IPS-20b (cell line): ENCODE results near the gene ECHS1.

Source experiments
- H3K27ac ChIP-seq: one replicate; pipeline ENCODE4 v1.5.1; 2013; ENCODE audit warnings: low read length
- H3K27me3 ChIP-seq: 2 replicates; pipeline ENCODE4 v1.6.1; 2013; ENCODE audit warnings: mild to moderate bottlenecking, low read length, inconsistent platforms; ENCODE audit not compliant: insufficient read depth
- H3K36me3 ChIP-seq: 2 replicates; pipeline ENCODE4 v1.6.1; 2013; ENCODE audit warnings: low read depth, mild to moderate bottlenecking, inconsistent platforms, low read length, moderate library complexity; ENCODE audit not compliant: insufficient read depth
- H3K4me1 ChIP-seq: 2 replicates; pipeline ENCODE4 v1.6.1; 2013; ENCODE audit warnings: mild to moderate bottlenecking, control low read depth, inconsistent platforms, low read length, moderate library complexity; ENCODE audit not compliant: insufficient read depth
- H3K4me3 ChIP-seq: 2 replicates; pipeline ENCODE4 v1.5.1; 2013; ENCODE audit warnings: mild to moderate bottlenecking, low read length, inconsistent platforms
- H3K9ac ChIP-seq: 2 replicates; pipeline ENCODE4 v1.6.1; 2013; ENCODE audit warnings: low read depth, mild to moderate bottlenecking, inconsistent platforms, low read length, moderate library complexity
- H3K9me3 ChIP-seq: 2 replicates; pipeline ENCODE4 v1.6.1; 2013; ENCODE audit warnings: mild to moderate bottlenecking, low read depth, low read length, inconsistent platforms; ENCODE audit not compliant: insufficient read depth

The ECHS1 gene

GRCh38 chr10:133341983-133342382 lies 31.2 kb downstream of the ECHS1 start:
- H3K9me3 ChIP-seq, result no peaks in the 10 kb centered on the region
- H3K4me1 ChIP-seq, result no peaks in the 10 kb centered on the region
- peaks cover 26% of the 10 kb centered on the region for H3K27me3 ChIP-seq
- H3K27ac ChIP-seq, result no peak overlapping the region
- H3K36me3 ChIP-seq, result no peaks in the 10 kb centered on the region
- no peak overlapping the region for H3K4me3 ChIP-seq
- no peak overlapping the region for H3K9ac ChIP-seq

DNA sequence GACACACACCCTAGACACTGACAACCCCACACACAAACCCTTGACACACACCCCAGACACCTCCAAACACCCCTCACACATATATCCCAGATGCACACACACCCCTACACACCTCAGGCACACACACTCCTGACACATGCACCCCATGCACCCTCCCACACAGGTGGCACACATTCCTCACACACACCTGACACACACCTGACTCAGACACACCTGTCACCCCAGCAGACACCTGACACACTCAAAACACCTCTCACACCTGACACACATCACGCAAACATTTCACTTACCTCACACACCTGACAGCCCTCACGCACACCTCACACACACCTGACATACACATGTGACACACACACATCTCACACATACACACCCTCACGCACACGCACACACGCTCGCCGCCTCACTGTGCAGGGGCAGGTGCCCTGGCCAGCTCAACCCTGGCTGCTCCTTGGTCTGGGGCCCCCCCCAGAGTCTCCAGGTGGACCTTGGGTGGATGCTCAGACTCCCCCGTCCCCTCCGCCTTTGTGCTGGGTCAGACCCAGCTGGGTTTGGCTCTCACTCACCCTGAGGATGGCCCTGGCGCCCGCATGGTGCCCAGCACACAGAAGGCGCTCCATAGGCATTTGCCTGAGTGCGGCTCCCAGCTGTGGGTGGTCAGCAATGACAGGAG lies 33.3 kb downstream of the ECHS1 start:
- H3K36me3 ChIP-seq, result no peaks in the 10 kb centered on the region
- no peaks in the 10 kb centered on the region for H3K4me1 ChIP-seq
- peaks cover 48% of the 10 kb centered on the region for H3K27me3 ChIP-seq
- no peak overlapping the region for H3K27ac ChIP-seq
- no peak overlapping the region for H3K4me3 ChIP-seq
- no peak overlapping the region for H3K9ac ChIP-seq
- no peaks in the 10 kb centered on the region for H3K9me3 ChIP-seq

DNA sequence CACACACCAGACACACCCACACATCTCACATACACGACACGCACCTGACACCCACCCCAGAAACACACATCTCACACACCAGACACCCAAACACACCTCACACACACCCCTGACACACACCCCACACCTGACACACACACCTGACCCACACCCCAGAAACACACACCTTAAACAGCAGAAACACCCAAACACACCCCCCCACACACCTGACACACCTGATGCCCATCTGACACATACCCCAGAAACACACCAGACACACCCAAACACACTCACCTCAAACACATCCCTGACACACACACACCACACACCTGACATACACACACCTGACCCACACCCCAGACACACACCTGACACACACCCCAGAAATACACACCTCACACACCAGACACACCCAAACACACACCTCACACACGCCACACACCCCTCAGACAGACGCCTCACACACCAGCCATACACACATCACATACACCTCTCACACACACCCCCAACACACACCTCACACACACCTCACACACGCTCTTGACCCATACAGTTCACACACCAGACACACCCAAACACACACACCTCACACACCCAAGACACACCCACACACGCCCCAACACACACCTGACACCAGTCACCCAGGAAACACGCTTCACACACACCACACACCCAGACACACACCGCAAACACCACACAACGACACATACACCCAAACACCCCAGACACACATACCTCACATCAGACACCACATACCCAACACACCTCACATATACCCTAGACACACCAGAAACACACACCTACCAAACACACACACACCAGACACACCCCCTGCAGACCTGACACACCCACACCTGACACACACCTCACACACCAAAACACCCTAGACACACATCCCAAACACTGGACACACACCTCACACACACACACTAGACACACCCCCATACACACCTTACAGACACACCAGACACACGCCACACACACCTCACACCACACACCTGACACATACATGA lies 34.8 kb downstream of the ECHS1 start:
- Histone ChIP-seq H3K9me3 (no peaks in the 10 kb centered on the region), H3K36me3 (no peaks in the 10 kb centered on the region), H3K9ac (no peak overlapping the region), H3K27me3 (peaks cover 60% of the 10 kb centered on the region), H3K4me3 (no peak overlapping the region), H3K27ac (no peak overlapping the region), H3K4me1 (no peaks in the 10 kb centered on the region)

GRCh38 chr10:133337370-133337725 lies 35.8 kb downstream of the ECHS1 start:
- no peak overlapping the region for H3K27ac ChIP-seq
- no peaks in the 10 kb centered on the region for H3K36me3 ChIP-seq
- no peaks in the 10 kb centered on the region for H3K4me1 ChIP-seq
- H3K9ac ChIP-seq, result no peak overlapping the region
- H3K4me3 ChIP-seq, result no peak overlapping the region
- no peaks in the 10 kb centered on the region for H3K9me3 ChIP-seq
- H3K27me3 ChIP-seq, result peaks cover 67% of the 10 kb centered on the region

DNA sequence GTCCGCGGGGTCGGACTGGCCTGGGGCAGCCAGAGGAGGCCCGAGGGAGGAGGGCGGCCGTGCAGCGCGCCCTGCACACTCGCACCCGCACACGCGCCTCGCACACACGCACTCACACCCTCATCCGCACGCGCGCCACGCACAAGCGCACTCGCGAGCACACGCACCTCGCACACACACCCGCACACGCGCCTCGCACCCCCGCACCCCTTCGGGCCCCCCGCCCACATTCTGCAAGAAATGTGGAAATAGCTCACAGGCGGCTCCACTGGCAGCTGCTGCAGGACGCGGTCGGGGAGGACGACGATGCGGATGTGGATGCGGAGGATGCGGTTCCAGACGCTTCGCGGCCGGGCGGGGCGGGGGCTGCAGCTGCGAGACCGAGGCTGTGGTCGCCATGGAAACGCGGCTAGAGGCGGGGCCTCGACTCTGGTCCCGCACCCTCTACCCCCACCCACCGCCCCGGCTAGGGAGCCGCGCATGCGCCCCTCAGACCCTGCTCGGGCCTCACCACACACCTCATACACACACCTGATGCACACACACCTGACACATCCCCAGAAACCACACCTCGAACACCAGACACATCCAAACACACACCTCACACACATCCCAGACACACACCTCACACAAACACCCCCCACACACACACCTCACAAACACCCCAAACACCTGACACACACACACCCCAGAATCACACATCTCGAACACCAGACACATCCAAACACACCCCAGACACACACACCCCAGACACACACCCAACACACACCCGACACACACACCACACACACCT lies 36.4 kb downstream of the ECHS1 start, which contains the start of gene CALY:
Gene CALY, minus strand, starts transcription at position 320 of the 793 bp plus-strand sequence. CDS start 7,907 bp downstream, outside the sequence.
- H3K36me3 ChIP-seq, result no peaks in the 10 kb centered on the region
- no peak within 1 kb of the TSS for H3K4me3 ChIP-seq
- H3K9me3 ChIP-seq, result no peaks in the 10 kb centered on the region
- no peaks in the 10 kb centered on the region for H3K4me1 ChIP-seq
- H3K27ac ChIP-seq, result no peak within 1 kb of the TSS
- H3K27me3 ChIP-seq, result peaks cover 72% of the 10 kb centered on the region
- H3K9ac ChIP-seq, result no peak within 1 kb of the TSS

DNA sequence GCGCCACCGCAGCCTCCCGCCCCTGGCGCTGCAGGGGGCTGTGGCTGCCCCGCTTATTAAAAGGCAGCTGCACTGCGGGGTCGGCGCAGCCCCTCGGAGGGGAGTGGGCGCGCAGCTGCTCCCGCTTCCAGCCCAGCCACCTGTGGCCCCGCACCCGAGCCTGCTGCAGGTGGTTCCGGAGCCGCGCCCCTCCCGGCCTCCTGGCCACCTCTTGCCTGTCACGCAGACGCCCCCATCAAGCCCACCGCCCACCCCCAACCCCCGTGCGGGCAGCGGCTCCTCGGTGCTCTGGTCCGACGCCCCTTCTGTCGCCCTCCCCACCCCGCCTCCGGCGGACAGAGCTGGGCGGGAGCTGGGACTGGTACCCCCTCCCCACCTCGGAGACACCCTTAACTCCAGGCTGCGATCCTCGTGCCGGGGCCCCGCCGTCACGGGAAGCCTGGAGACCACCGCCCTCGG lies 37.0 kb downstream of the ECHS1 start:
- Histone ChIP-seq H3K4me3 (no peak overlapping the region), H3K9me3 (no peaks in the 10 kb centered on the region), H3K27ac (no peak overlapping the region), H3K27me3 (peaks cover 79% of the 10 kb centered on the region), H3K4me1 (no peaks in the 10 kb centered on the region), H3K36me3 (no peaks in the 10 kb centered on the region), H3K9ac (no peak overlapping the region)

DNA sequence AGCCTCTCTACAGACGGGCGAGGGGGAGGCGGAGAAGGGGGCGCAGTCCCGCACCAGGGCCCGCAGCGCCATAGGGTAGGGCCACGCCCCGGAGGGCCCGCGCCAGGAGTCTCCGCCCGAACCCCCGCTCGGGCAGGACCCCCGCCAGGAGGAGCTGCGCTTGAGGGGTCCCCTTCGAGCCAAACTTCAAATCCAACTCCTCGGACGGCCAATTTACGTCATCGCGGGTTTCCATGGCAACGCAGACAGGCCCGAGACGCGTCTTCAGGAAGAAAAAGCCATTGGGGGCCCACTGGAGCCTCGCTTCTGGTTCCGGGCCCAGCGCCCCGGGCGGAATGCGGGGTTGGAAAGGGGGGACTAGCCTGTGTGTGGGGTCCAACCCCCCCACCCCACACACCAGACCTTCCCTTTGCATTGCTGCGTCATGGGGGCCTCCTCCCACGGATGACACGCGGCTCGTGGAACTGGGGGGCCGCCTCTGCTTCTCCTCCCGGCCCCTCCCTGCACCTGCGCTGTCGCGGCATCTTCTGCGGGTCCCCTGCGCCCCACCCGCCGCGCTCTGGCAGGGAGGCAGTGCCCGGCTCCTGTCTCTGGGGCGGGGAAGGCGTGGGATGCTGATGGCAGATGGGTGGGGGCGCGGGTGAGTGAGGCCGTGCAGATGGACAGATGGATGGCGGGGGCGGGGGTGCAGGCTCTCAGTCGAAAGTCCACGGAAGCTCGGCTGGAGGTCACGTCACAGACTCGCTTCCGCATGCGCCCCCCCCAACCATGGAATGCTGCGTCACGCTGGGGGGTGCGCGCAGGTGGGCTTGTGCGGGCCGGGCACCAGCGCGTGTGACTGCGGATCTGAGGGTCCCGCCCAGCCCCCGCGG lies 37.7 kb downstream of the ECHS1 start:
- Histone ChIP-seq H3K9me3 (no peaks in the 10 kb centered on the region), H3K27ac (no peak overlapping the region), H3K36me3 (no peaks in the 10 kb centered on the region), H3K9ac (no peak overlapping the region), H3K4me3 (peak overlapping the region; percentile 42; the same call in 1 of the 2 replicates), H3K4me1 (no peaks in the 10 kb centered on the region), H3K27me3 (peaks cover 85% of the 10 kb centered on the region)

DNA sequence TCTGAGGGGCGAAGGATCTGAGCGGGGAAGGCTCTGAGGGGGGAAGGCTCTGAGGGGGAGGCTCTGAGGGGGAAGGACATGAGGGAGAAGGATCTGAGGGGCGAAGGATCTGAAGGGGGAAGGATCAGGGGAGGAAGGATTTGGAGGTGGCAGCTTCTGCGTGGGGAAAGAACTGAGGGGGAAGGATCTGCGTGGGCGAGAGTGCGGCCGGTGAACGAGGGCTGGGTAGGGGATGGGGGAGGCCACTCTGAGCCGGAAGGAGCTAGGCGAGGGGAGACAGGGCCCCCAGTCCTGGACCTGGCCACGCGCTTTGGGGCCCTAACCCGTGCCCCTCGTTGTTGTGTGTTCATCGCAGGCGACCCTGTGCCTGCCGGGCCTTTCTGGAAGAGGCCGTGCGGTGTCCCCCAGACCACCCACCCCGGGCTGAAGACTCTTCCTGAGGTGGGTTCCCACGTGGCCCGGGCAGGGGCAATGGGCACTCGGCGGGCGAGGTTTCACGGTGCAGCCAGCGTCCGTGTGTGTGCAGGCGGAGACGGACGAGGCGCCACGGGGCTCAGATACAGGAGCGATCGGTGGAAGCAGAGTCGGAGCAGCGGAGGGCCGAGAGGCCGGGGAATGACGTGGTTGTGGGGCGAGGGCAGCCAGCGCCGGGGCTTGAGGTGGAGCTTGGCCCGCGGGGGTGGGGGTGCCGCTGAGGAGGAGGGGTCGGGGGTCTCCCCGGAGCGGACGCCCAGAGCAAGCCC lies 38.5 kb downstream of the ECHS1 start:
- Histone ChIP-seq H3K9ac (no peak overlapping the region), H3K4me3 (peak overlapping the region; percentile 42; the same call in 1 of the 2 replicates), H3K27ac (no peak overlapping the region), H3K36me3 (no peaks in the 10 kb centered on the region), H3K4me1 (no peaks in the 10 kb centered on the region), H3K27me3 (peaks cover 90% of the 10 kb centered on the region), H3K9me3 (no peaks in the 10 kb centered on the region)

- Histone ChIP-seq H3K4me1 (0 out of 2 replicates have a peak, but pooled peaks cover 6% of the 10 kb centered on the region), H3K36me3 (no peaks in the 10 kb centered on the region), H3K4me3 (no peak overlapping the region), H3K27me3 (peaks cover 97% of the 10 kb centered on the region), H3K27ac (no peak overlapping the region), H3K9ac (no peak overlapping the region), H3K9me3 (no peaks in the 10 kb centered on the region)
Observed at GRCh38 chr10:133332936-133333699, 40.0 kb downstream of the ECHS1 start.
